HG03066 (cell line): ENCODE results near the gene RIOK2.

Experiments
- ATAC-seq: cut with Tn5 transposase; IDR thresholded peaks from one replicate; pipeline ENCODE4 v1.9.1; 2021; ENCODE audit warnings: low read depth; ENCODE audit not compliant: unreplicated experiment

The RIOK2 gene

DNA sequence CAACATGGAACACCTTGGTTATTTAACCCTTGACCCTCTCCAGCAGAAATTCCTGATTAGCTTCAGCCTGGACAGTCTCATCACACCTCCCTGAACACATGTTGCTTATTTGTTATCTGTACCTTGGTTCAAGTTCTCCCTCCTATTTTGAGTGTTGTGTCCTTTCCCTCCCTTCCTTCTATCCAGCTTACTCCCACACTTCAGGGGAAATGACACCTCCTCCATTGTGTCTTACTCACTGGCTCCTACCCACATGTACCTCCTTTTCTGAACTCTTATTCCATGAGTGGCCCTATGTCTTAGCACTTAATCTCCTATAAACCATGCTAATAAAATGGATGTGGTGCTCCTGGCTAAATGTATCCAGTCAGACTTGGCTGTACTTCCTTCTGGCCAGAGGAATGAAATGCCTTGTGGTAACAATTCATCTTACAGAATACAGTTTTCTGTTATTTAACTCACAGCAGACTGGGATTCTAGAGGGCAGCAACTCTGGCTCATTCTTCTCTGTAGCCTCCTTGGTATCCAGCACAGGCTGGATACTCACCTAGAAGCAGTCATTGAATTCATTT is 51.8 kb downstream of the RIOK2 start:
- ATAC-seq: no peak

DNA sequence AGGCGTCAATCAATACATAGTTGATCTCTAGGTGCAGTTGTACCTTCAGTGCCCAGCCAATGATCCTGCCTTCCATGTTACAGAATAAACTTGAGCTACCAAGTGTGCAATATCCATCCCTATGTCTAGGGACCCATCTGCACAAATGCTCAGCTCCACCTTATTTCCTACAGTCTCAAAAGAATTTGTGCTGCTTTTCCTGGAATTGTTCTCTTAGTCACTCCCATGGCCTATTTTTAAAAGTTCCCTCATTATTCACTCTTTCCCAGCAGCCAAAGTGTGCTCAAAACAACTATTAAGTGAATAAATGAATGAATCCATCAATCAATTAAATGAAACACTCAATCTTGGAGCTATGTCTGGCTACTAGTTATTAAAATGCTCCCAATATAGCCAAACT is 55.3 kb downstream of the RIOK2 start:
- no peak for ATAC-seq

DNA sequence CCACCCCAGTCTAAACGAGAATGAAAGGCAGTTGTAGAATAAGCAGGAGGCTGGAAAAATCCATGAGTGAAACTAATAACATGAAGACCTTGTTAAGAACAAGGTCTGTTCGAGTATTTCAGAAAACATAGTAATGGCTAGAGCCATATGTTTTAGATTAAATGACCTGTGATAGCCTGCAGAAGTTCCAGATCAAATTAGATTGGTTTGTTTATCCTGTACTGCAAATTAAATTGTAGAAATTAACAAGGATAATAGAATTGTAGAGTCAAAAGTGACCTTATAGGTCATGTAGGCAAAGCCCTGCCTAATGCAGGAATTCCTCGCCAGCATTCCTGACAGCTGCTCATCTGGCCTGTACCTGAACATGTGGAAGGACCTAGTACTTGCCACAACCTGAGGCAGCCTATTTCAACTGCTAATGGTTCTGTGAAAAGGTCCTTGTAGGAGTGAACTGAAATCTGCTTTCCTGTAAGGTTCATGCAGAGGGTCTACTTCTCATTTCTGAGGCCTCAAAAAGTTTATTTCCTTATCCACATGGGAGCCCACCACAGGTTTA is 57.8 kb downstream of the RIOK2 start:
- no peak for ATAC-seq

DNA sequence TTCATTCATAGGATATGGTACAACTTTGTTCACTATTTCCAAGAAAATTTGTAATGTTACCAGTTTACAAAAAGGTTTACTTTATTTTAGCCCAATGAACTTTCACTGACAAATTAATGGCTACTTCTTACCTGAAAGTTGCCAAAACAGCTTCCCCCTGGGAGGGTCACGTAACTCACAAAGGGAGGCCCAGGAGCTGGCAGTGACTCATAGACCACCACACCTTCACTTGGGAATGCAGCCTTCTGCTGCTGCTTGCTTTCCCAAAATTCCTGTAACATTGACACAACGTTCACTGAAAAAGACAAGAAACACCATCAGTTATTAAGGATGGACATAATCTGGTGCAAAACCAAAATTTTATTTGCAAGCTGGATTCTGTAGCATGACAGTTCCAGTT is 58.7 kb downstream of the RIOK2 start:
- ATAC-seq: no peak

DNA sequence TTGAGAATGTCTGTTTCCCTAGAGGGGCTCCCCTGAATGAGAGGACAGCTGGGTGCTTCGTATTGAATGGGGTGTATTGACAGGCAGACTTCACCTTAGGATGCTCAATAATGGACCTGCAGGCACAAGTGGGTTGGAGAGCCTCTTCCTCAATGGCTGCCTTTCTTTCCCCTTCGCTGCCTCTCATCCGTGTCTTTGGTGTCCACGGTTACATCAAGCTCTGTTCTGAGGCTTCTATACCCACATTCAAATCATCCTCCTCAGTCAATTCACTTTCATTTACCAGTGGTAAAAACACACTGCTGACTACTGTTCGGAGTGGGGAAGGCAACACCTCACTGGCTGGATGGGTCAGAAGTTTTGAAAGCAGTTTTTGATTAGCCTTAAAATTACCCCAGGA is 61.2 kb downstream of the RIOK2 start:
- no peak for ATAC-seq

DNA sequence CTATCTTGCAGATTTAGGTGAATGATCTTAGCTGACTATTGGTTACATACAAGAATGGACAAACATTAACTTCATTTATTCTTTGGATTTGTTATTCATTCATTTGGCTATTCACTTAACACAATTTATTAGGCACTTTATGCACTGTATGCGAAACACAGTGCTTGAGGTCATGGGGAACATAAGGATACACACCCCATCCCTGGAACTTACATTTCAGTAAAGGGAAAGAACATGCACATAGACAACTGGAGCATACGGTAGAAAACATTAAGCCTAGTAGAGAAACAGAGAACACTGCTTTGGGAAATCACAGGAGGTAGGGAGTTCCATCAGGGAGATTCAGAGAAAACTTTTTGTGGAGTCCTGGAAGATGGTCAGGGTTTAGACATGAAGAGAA is 62.9 kb downstream of the RIOK2 start:
- ATAC-seq: no peak

DNA sequence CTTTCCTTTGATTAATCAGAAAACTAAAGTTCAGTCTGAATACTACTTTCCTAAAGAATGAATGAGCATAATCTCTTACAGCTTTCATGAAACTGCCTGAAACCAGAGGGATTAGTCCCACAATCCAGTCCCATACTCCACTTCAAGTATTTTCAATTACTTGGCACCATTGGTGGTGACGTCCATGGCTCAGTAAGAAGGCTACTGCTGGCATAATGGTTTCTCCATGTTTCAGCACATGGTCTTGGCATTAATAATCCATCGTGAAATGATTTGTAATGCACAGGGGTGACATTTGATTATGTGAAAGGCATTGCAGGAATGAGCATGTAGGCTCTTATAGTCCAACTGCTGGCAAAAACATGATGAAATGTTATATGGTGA is 64.0 kb downstream of the RIOK2 start:
- no peak for ATAC-seq

DNA sequence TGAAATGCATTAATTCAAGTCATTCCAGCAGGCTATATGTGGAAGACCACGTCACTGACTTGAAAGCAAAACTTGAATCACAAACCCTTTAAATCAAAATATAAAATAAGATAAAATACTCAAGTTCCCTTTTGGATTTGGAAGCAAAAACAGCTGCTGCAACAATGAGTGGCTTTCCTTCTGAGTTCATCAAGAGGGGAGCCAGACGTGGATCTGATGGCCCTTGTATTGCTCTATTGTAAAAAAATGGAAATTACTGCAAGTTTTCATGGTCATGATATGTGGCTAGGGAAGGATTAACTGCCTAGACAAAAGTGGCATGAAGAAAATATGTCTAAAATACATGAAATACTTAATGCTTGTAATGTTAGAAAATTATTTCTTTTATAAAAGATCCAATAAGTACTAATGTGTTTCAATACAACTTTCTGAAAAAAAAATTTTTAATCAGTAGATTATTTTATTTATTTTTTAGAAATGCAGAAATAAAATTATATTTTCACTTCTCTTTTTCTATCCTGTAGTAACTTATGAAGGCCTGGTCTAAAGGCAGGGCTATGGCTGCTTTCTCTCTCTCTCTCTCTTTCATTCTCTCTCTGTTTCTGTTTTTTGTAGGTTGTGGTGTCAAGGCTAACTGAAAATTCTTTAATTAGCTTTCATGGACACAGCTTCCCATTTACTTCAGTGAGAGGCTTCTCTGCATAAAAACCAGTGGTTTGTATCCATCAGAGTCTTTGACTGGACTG is 64.6 kb downstream of the RIOK2 start:
- ATAC-seq: no peak

DNA sequence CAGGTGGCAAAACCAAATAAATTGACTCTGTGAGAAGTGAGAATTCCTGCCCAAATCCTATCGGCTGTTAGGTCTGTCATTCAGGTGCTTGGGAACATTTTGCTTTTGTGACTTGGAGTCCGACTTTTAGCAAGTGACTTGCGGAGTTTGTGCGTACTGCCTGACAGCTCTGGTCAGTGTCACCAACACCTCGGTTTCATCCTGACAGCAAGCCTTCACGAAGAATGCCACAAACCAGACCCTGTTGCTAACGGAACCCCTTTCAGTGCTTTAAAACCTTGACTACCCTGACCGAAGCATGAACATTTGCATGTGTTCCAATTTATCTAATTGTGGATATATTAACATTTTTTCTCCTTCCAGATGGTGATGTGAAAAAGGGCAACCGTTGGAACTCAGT is 67.1 kb downstream of the RIOK2 start:
- ATAC-seq: no peak

DNA sequence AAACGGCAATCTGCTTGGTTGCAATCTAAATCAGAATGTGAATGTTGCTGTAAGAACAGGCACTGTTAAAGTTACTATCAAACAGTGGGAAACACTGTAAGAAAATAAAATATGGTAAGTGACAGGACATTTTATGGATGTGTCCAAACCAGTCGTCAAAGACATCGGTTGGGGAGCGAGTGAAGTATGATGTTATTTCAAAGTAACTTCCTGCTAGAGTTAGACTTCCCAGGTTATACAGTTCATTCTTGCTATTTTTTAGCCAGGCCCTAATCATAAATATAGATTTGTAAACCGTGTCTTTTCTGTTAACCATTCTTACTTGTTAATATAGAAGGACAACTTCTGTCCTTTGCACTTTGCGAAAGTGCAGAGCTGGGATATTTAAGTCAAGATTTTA is 70.8 kb downstream of the RIOK2 start:
- ATAC-seq: no peak

DNA sequence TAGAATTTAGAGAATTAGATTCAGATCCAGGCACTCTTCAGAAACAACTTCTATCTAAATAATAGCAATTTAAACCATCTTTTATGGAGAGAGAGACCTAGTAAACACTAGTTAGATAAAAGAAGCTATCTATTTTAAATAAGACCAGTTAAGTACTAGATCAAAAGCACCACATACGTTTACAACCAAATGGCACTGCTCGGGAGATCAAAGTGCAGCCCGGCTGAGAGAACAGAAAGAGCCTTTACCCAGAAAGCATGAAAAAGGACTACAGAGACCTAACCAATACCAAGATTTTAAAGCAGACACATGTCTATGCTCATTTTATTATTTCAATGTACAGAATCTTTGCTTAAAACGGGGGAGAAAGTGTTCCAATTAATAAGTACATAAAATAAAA is 71.4 kb downstream of the RIOK2 start:
- ATAC-seq: no peak

DNA sequence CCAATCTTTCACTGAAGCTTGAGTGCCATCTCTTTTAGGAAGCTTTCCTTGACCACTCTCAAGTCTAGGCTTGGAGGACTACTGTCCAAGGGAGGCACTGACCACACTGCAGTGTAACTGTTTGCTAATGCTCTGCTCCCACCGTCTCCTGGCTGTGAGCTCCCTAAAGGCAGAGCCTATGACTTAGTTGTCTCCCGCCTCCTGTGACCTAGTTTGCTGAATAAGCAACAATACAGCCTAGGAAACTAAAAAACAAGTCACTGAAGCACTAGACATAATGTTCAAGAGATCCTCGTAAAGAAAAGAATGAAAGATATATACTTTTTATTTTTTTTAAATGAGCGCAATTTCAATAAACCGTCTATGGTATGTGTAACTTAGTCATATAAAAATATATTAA is 72.0 kb downstream of the RIOK2 start:
- ATAC-seq: no peak
